SH-SY5Y (cell line): ENCODE data around the gene NR6A1.

Experiments used
- GATA2 ChIP-seq: IDR thresholded peaks from 2 replicates; pipeline ENCODE4 v1.6.1; 2011; ENCODE audit warnings: mild to moderate bottlenecking, low read depth, low read length
- GATA3 ChIP-seq: IDR thresholded peaks from 2 replicates; pipeline ENCODE4 v1.6.1; 2011; ENCODE audit warnings: low read depth, mild to moderate bottlenecking, low read length, moderate library complexity

DNA sequence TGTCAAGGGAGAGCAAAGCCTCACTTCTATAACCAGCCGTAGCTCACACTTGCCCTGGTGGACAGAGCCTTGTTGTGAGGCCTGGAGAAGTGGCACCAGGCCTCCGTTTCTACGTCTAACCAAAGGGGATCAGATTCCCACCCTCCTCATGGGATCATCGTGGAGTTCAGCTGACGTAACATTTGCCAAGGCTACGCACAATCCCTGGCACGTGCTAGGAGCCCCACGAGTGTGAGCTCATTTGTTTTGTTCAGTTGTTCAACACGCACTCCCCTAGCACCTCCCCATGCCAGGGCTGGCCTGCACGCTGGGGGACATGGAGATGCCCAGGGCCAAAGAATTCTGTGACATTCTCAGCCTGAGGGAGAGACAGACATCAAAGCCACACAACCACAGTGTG lies 297.8 kb downstream of the NR6A1 start:
- TF ChIP-seq GATA2 (no peak), GATA3 (no peak)
